PC-3 (cell line): ENCODE data around the gene C16orf87.

Experiments used
- CTCF ChIP-seq: fragments of 300-600 bp; sonication (generic); conservative IDR thresholded peaks from 2 replicates; pipeline ENCODE4 v1.5.1; 2017; ENCODE audit warnings: antibody characterized with exemption, low read depth, mild to moderate bottlenecking, low read length
- EZH2 ChIP-seq: fragments of 300-600 bp; sonication (generic); IDR thresholded peaks from one replicate; pipeline ENCODE4 v1.6.1; 2017; ENCODE audit warnings: antibody characterized with exemption, mild to moderate bottlenecking, low read length; ENCODE audit not compliant: unreplicated experiment

- TF ChIP-seq CTCF (no peak), EZH2 (no peak)
Measured at GRCh38 chr16:46859719-46860152, 28.8 kb upstream of the C16orf87 start.
